K562 treated with DMSO at 1 percent for 24 hours (cell line): ENCODE measurements around the gene TCEAL9. TPM values are rescaled to one million over a fixed set of nuclear protein-coding genes. Genes with fewer than 3 reads are reported as not detected.

Source experiments
- total RNA-seq: library from RNA; unstranded; fragments of 300-600 nt; gene quantifications from 2 replicates; pipeline ENCODE4 v1.2.3, GENCODE V29; 2022; ENCODE audit warnings: low read depth; ENCODE audit not compliant: insufficient read depth

TCEAL9 gene, protein sequence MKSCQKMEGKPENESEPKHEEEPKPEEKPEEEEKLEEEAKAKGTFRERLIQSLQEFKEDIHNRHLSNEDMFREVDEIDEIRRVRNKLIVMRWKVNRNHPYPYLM
- 46.3 and 56.0 TPM in 2 replicates for total RNA-seq

GRCh38 chrX:103356130-103356798 lies at the start of gene TCEAL9:
Gene TCEAL9, plus strand, starts transcription at chrX:103356506. Its CDS starts 1,179 bp downstream, at chrX:103357685.

DNA sequence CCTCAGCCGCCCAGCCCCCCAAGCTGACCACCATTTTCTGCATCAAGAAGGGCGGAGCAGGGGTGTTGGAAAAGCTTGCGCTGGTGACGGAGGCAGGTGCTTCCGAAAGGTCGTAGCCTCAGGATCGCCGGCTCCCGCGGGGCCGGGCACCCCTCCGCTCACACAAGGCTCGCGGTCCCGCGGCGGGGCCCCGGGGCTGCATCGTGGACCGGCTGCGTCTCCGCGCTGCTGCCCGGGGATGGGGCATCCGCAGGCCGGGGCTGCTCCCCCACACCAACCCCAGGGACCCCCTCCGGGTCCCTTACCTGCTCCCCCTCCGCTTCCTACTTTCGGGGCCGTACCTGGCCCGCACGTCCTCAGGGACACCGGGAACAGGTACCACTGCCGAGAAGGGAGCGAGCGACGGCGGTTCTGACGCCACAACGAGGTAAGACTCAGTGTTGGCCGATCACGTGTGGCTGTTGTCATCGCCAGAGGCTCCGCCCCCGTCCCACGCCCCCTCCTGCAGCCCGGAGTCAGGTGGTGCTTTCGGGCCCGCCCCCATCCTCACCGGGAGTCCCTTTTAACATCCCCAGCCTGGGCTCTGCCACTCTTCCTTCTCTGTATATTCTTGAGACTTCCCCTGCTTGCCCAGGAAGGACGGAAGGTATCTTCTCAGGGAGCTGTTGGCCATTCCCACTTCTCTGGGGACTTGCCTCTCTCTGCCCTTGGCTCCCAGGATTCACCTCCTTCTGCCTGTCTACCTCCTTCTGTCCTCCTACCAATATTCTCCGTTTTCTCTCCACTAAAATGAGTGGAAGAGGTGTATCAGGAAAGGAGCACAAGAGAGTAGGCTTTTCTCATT lies 45.5 kb upstream of the TCEAL9 start, which contains the start of gene BEX2:
BEX2 (minus strand) TSS at position 436 of the 844 bp plus-strand sequence. CDS start 1,014 bp downstream, outside the sequence.

GRCh38 chrX:103329991-103330390 lies 26.3 kb upstream of the TCEAL9 start, which contains the start of gene TCEAL7:
Gene TCEAL7, plus strand, starts transcription at chrX:103330239. Its CDS starts 1,165 bp downstream, at chrX:103331404.

GRCh38 chrX:103376118-103376978 lies 20.0 kb downstream of the TCEAL9 start, which contains the start of gene BEX3:
Gene BEX3, plus strand, starts transcription at chrX:103376538. Its CDS starts 984 bp downstream, at chrX:103377522.

Other genes with a start within 250 kb of the TCEAL9 start
- 98.3 and 109 TPM in 2 replicates for gene BEX4, start 141.4 kb upstream of the TCEAL9 start, total RNA-seq
- gene TCEAL8, start 101.4 kb upstream of the TCEAL9 start, total RNA-seq, result 30.8 and 40.5 TPM in 2 replicates
- gene TCEAL5, start 79.8 kb upstream of the TCEAL9 start, total RNA-seq, result not detected in 2 replicates
- gene BEX2, start 45.5 kb upstream of the TCEAL9 start, total RNA-seq, result 26.0 and 32.8 TPM in 2 replicates
- gene TCEAL7, start 26.3 kb upstream of the TCEAL9 start, total RNA-seq, result not detected in 2 replicates
- not detected in 2 replicates for gene BEX3, start 20.0 kb downstream of the TCEAL9 start, total RNA-seq
- gene RAB40A, start 163.0 kb downstream of the TCEAL9 start, total RNA-seq, result 0.24 and 0.87 TPM in 2 replicates
- 8.6 and 9.8 TPM in 2 replicates for gene TCEAL4, start 229.0 kb downstream of the TCEAL9 start, total RNA-seq